ENCODE measurements around the gene KRTAP10-9.

KRTAP10-9 gene

DNA sequence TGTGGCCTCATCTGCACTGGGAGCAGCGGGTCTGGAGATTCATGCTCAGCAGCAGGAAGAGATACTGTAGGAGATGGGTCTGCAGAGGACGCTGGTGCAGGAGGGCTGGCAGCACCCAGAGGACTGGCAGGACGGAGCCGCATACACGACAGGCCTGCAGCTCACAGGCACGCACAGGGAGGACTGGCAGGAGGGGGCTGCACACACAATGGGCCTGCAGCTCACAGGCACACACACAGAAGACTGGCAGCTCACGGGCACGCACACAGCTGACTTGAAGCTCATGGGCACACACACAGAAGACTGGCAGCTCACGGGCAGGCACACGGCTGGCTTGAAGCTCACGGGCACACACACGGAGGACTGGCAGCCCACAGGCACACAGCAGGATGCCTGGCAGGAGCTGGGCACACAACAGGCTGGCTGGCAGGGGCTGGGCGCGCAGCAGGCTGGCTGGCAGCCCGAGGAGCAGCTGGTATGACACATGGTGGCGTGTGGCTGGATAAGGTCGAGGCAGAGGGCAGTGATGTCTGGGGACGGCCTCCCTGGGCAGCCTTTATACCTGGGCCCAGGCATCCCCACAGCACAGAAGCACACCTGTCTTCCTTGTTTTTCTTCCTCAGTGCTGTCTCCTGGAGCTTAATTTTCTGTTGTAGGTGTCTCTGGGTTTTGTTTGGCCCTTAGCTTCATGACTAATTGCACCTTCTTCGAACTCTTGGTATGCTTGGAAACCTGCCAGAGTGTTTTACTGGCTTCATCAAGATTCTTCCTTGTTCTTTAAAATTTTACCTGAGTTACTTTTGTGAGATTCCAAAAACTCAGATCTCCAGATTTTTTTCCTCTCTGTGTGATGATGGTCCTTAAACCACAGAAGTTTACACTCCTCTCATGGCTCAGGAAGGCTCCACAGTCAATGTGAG is 39.8 kb downstream of the KRTAP10-9 start, which contains the start of gene KRTAP12-2:
Gene KRTAP12-2 (minus strand): TSS at position 527 of the 920 bp plus-strand sequence. CDS start 41 bp downstream, at position 486.
- peaks cover 4% of the 10 kb centered on the region for H3K36me3 Mint-ChIP-seq
- DNase-seq (ENCODE audit: low spot score in 2 of 2), result no peak
- H3K9me3 Mint-ChIP-seq, result peaks cover 10% of the 10 kb centered on the region

DNA sequence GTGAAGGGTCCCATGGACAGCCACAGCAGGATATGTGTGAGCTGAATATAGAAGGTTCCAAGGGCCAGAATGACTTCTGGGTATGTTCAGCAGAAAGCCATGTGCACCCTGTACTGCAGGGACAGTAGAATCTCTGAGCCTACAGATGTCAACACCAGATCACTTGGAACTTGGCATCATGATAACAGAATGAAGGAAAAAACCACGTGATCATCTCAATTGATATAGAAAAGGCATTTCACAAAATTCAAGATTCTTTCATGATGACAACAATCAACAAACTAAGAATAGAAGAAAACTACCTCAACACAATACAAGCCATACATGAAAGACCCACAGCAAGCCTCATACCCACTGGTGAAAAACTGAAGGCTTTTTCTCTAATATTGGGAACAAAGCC is 40.7 kb downstream of the KRTAP10-9 start:
- no peak overlapping the region for H3K27ac Mint-ChIP-seq
- H3K4me3 Mint-ChIP-seq, result no peak overlapping the region
- H3K27me3 Mint-ChIP-seq, result peaks cover 16% of the 10 kb centered on the region
- H3K9me3 Mint-ChIP-seq, result peaks cover 8% of the 10 kb centered on the region
- ATAC-seq (ENCODE audit: low read depth) (no peak), DNase-seq (ENCODE audit: low spot score in 2 of 2) (no peak)
- no peaks in the 10 kb centered on the region for H3K4me1 Mint-ChIP-seq
- H3K36me3 Mint-ChIP-seq, result peaks cover 4% of the 10 kb centered on the region

More for the DNA sequence above, 39.8 kb downstream of the KRTAP10-9 start, which contains the start of gene KRTAP12-2:
- no peak for ATAC-seq (ENCODE audit: low read depth)
- H3K4me1 Mint-ChIP-seq, result no peaks in the 10 kb centered on the region
- H3K27ac Mint-ChIP-seq, result no peak within 1 kb of the TSS
- H3K4me3 Mint-ChIP-seq, result no peak within 1 kb of the TSS
- peaks cover 20% of the 10 kb centered on the region for H3K27me3 Mint-ChIP-seq

DNA sequence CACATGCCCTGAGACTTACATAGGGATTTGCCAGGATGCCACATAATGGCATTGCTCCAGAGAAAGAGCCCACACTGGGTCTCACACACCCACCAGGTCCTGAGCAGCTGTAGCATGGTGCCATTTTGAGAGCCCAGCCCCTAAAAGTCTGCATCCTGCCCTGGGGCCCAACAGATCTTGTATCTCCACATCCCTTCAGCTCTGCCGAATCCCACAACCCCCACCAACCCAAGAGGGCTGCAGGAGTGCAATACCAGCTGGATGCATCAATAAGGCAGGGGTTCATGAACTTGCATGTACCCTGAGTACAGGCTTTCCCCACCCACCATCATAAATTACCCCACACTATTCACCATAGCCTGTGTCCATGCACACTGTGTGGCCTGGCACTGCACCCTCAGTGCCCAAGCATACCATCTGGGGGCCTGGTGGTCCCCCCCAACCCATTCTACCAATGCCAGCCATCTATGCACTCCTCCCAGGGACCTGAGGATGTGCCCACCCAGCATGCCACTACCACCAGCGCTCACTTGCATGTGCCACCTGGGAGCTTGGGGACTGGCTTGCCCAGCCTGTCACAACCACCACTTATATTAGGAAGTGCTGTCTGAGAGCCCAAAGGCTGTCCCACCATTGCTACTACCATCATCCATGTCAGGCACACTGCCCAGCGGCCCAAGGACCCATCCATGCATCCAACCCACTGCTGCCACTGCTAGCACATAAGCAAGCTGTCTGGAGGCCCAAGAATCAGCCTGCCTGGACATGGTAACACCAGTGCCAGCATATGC is 43.9 kb downstream of the KRTAP10-9 start:
- Mint-ChIP-seq H3K4me3 (no peak overlapping the region), H3K27me3 (peaks cover 20% of the 10 kb centered on the region), H3K36me3 (peaks cover 7% of the 10 kb centered on the region), H3K9me3 (peaks cover 11% of the 10 kb centered on the region), H3K4me1 (no peaks in the 10 kb centered on the region), H3K27ac (no peak overlapping the region)
- ATAC-seq (ENCODE audit: low read depth) (no peak), DNase-seq (ENCODE audit: low spot score in 2 of 2) (no peak)

DNA sequence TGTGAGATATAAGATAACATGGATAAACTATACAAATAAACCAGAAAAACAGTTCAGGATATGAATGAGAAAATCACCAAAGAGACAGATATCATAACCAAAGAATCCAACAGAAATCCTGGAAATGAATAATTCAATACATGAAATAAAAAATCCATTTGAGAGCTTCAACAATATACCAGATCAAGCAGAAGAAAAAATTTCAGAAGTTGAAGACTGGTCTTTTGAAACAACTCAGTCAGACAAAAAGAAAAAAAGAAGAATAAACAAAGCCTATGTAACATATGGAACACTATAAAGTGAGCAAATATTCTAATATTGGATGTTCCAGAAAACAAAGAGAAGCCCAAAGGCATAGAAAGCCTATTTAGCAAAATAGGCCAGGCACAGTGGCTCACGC is 45.0 kb downstream of the KRTAP10-9 start:
- Mint-ChIP-seq H3K36me3 (peaks cover 7% of the 10 kb centered on the region), H3K4me1 (no peaks in the 10 kb centered on the region), H3K27ac (no peak overlapping the region), H3K4me3 (no peak overlapping the region), H3K27me3 (peaks cover 15% of the 10 kb centered on the region), H3K9me3 (peaks cover 11% of the 10 kb centered on the region)
- ATAC-seq (ENCODE audit: low read depth), result no peak
- no peak for DNase-seq (ENCODE audit: low spot score in 2 of 2)

DNA sequence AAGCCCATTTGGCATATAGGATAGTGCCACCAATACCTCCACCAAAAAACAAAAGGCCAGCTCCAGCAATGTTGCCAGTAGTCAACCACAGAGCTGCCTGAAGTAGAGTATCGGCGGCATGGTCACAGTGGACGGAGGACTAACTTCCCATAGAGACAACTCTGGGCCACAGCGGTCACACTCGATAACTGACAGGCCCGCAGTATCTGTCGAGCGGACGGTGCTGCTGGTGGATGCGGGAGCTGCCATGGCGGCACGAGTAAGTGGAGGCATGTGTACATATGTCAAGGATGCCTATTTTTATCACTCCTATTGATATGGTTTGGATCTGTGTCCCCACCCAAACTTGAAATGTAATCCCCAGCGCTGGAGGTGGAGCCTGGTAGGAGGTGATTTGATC is 51.0 kb downstream of the KRTAP10-9 start:
- Mint-ChIP-seq H3K27me3 (peaks cover 19% of the 10 kb centered on the region), H3K36me3 (peaks cover 4% of the 10 kb centered on the region), H3K27ac (no peak overlapping the region), H3K9me3 (peaks cover 4% of the 10 kb centered on the region), H3K4me3 (no peak overlapping the region), H3K4me1 (no peaks in the 10 kb centered on the region)
- no peak for DNase-seq (ENCODE audit: low spot score in 2 of 2)
- ATAC-seq (ENCODE audit: low read depth), result no peak
